OCI-LY1 (cell line): ENCODE measurements around the gene RAB3IL1.

Source experiments
- H2AFZ ChIP-seq: fragments of 200-600 bp; sonication (generic), shearing (Covaris generic); 2 replicates; pipeline ENCODE4 v1.6.0; 2014; ENCODE audit warnings: antibody characterized with exemption, mild to moderate bottlenecking, low read length
- H3F3A ChIP-seq: fragments of 200-600 bp; sonication (generic), shearing (Covaris generic); 2 replicates; pipeline ENCODE4 v1.6.0; 2014; ENCODE audit warnings: mild to moderate bottlenecking, antibody characterized with exemption, low read length, moderate library complexity; ENCODE audit not compliant: insufficient read depth
- H3K27ac ChIP-seq: fragments of 200-600 bp; sonication (generic); 2 replicates; pipeline ENCODE4 v1.5.1; 2014; ENCODE audit warnings: low read length, mixed run types, mild to moderate bottlenecking, low read depth; ENCODE audit not compliant: poor library complexity, severe bottlenecking
- H3K27me3 ChIP-seq: fragments of 200-600 bp; sonication (generic); 2 replicates; pipeline ENCODE4 v1.6.0; 2014; ENCODE audit warnings: antibody characterized with exemption, mild to moderate bottlenecking, low read length, moderate library complexity; ENCODE audit not compliant: insufficient read depth
- H3K36me3 ChIP-seq: fragments of 200-600 bp; sonication (generic); 2 replicates; pipeline ENCODE4 v1.6.1; 2014; ENCODE audit warnings: mild to moderate bottlenecking, antibody characterized with exemption, low read length, moderate library complexity, mixed read lengths; ENCODE audit not compliant: insufficient read depth
- H3K4me1 ChIP-seq: fragments of 200-600 bp; sonication (generic); 2 replicates; pipeline ENCODE4 v1.5.1; 2014; ENCODE audit warnings: mild to moderate bottlenecking, low read length, moderate library complexity; ENCODE audit not compliant: insufficient read depth, severe bottlenecking
- H3K4me2 ChIP-seq: fragments of 200-600 bp; sonication (generic), shearing (Covaris generic); 2 replicates; pipeline ENCODE4 v1.6.1; 2014; ENCODE audit warnings: low read length
- H3K4me3 ChIP-seq: fragments of 200-600 bp; sonication (generic); 2 replicates; pipeline ENCODE4 v1.5.1; 2014; ENCODE audit warnings: low read length, low read depth, mild to moderate bottlenecking, mixed read lengths; ENCODE audit not compliant: poor library complexity, severe bottlenecking
- H3K79me2 ChIP-seq: fragments of 200-600 bp; shearing (Covaris generic); 2 replicates; pipeline ENCODE4 v1.6.1; 2016; ENCODE audit warnings: mixed run types, low read length, mixed read lengths; ENCODE audit not compliant: insufficient read depth
- H3K9ac ChIP-seq: fragments of 200-600 bp; sonication (generic), shearing (Covaris generic); 2 replicates; pipeline ENCODE4 v1.6.1; 2014; ENCODE audit warnings: mild to moderate bottlenecking, low read length, mixed read lengths
- H3K9me2 ChIP-seq: fragments of 200-600 bp; sonication (generic), shearing (Covaris generic); 2 replicates; pipeline ENCODE4 v1.6.1; 2014; ENCODE audit warnings: low read depth, mild to moderate bottlenecking, low read length, mixed read lengths
- H3K9me3 ChIP-seq: fragments of 200-600 bp; shearing (Covaris generic); 2 replicates; pipeline ENCODE4 v1.6.1; 2014; ENCODE audit warnings: low read length, mixed read lengths
- H4K20me1 ChIP-seq: fragments of 200-600 bp; sonication (generic), shearing (Covaris generic); 2 replicates; pipeline ENCODE4 v1.6.0; 2016; ENCODE audit warnings: mild to moderate bottlenecking, low read length; ENCODE audit not compliant: insufficient read depth
- CTCF ChIP-seq: fragments of 200-600 bp; sonication (generic), shearing (Covaris generic); IDR thresholded peaks from 2 replicates; pipeline ENCODE4 v1.5.1; 2017; ENCODE audit warnings: mild to moderate bottlenecking, antibody characterized with exemption, low read length, moderate library complexity, mixed read lengths
- EZH2 ChIP-seq: fragments of 200-600 bp; sonication (generic), shearing (Covaris generic); IDR thresholded peaks from 2 replicates; pipeline ENCODE4 v1.8.0; 2017; ENCODE audit warnings: borderline replicate concordance, mixed run types, mild to moderate bottlenecking, antibody characterized with exemption, low read length, moderate library complexity, mixed read lengths

The RAB3IL1 gene

GRCh38 chr11:61911701-61912529 lies 5.5 kb downstream of the RAB3IL1 start:
- peaks cover 6% of the 10 kb centered on the region; the same call in 1 of the 2 replicates for H3K27me3 ChIP-seq
- H3K27ac ChIP-seq, result no peak overlapping the region
- H3K4me1 ChIP-seq, result no peaks in the 10 kb centered on the region
- H3K4me2 ChIP-seq, result no peak overlapping the region
- no peak for TF ChIP-seq CTCF
- TF ChIP-seq EZH2, result no peak
- no peak overlapping the region for H3K4me3 ChIP-seq
- H3K9me3 ChIP-seq, result no peaks in the 10 kb centered on the region
- H3F3A ChIP-seq, result no peaks in the 10 kb centered on the region
- H4K20me1 ChIP-seq, result no peaks in the 10 kb centered on the region
- no peak overlapping the region for H3K9ac ChIP-seq
- H3K79me2 ChIP-seq, result no peaks in the 10 kb centered on the region
- no peak overlapping the region for H2AFZ ChIP-seq
- H3K36me3 ChIP-seq, result no peaks in the 10 kb centered on the region
- H3K9me2 ChIP-seq, result no peaks in the 10 kb centered on the region

- Histone ChIP-seq H3K27me3 (peaks cover 6% of the 10 kb centered on the region; the same call in 1 of the 2 replicates), H3K9me2 (no peaks in the 10 kb centered on the region), H3F3A (no peaks in the 10 kb centered on the region), H2AFZ (no peak overlapping the region), H3K4me3 (no peak overlapping the region), H3K4me2 (no peak overlapping the region), H3K9ac (no peak overlapping the region), H3K4me1 (no peaks in the 10 kb centered on the region), H3K9me3 (no peaks in the 10 kb centered on the region), H4K20me1 (no peaks in the 10 kb centered on the region), H3K36me3 (no peaks in the 10 kb centered on the region), H3K27ac (no peak overlapping the region), H3K79me2 (no peaks in the 10 kb centered on the region)
- no peak for TF ChIP-seq CTCF
- TF ChIP-seq EZH2, result no peak
Measured at GRCh38 chr11:61911128-61911700, 6.2 kb downstream of the RAB3IL1 start.

- no peak for TF ChIP-seq CTCF
- no peak for TF ChIP-seq EZH2
- Histone ChIP-seq H3K9ac (no peak overlapping the region), H3K4me3 (no peak overlapping the region), H3K4me2 (no peak overlapping the region), H3K27ac (no peak overlapping the region), H3K79me2 (no peaks in the 10 kb centered on the region), H3F3A (no peaks in the 10 kb centered on the region), H3K27me3 (peaks cover 6% of the 10 kb centered on the region; the same call in 1 of the 2 replicates), H3K36me3 (no peaks in the 10 kb centered on the region), H3K9me2 (no peaks in the 10 kb centered on the region), H2AFZ (no peak overlapping the region), H3K4me1 (no peaks in the 10 kb centered on the region), H4K20me1 (no peaks in the 10 kb centered on the region), H3K9me3 (no peaks in the 10 kb centered on the region)
Measured at GRCh38 chr11:61910187-61911127, 6.9 kb downstream of the RAB3IL1 start.
